BLaER1 (cell line): ENCODE results near the gene CYP46A1.

Experiments
- H3K27ac ChIP-seq: shearing (Covaris generic); formaldehyde crosslinking; 2 replicates; pipeline ENCODE4 v1.8.1; 2022
- H3K27me3 ChIP-seq: shearing (Covaris generic); formaldehyde crosslinking; 2 replicates; pipeline ENCODE4 v1.8.1; 2022
- H3K36me3 ChIP-seq: shearing (Covaris generic); formaldehyde crosslinking; 2 replicates; pipeline ENCODE4 v1.8.1; 2022
- H3K4me1 ChIP-seq: shearing (Covaris generic); formaldehyde crosslinking; 2 replicates; pipeline ENCODE4 v1.8.1; 2022
- H3K4me2 ChIP-seq: shearing (Covaris generic); formaldehyde crosslinking; 2 replicates; pipeline ENCODE4 v1.8.1; 2022
- H3K4me3 ChIP-seq: shearing (Covaris generic); formaldehyde crosslinking; 2 replicates; pipeline ENCODE4 v1.8.1; 2022
- H3K9ac ChIP-seq: shearing (Covaris generic); formaldehyde crosslinking; 2 replicates; pipeline ENCODE4 v1.8.1; 2022
- H3K9me3 ChIP-seq: shearing (Covaris generic); formaldehyde crosslinking; 2 replicates; pipeline ENCODE4 v1.8.1; 2022
- H4K20me1 ChIP-seq: shearing (Covaris generic); formaldehyde crosslinking; 2 replicates; pipeline ENCODE4 v1.8.1; 2022
- Cebpa-rat ChIP-seq: shearing (Covaris generic); IDR thresholded peaks from 2 replicates; pipeline ENCODE4 v1.8.1; 2022

CYP46A1 gene

DNA sequence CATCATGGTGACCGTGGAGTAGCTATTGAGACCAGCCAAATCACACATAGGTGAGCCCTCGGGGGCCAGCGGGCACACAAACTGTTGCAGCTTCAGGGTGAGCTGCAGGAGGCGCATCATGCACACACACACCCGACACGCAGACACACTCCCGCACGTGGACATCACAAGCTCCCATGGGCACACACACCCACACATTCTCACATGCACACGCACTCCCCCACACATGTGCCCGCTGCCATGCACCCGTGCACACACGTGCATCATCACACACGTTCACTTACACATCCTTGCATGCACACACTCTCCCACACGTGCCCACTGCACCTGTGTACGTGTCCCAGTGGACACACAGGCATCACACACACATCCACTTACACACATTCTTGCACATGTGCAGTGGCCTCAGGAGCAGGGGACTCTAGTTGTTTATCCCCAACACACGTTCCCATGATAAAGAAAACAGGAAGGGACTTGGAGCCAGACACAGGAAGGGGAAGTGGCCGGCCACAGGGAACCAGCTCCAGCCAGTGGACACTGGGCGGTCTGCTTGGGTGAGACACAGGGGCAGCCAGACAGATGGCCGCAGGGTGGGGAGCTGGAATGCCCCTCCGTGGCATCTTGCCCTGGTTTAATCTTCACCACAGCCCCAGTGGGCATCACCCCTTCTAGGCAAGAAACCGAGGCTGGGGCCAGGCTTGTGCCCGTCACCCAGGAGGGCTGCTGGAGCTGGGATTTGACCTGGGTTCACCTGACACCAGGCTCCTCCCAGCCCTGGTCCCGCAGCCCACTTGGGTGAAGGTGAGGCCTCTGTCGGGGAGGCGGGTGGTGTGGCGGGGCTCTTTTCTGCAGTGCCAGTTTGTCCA is 49.7 kb downstream of the CYP46A1 start:
- Histone ChIP-seq H3K9me3 (no peaks in the 10 kb centered on the region), H3K4me3 (no peak overlapping the region), H3K9ac (no peak overlapping the region), H3K4me2 (peak overlapping the region; percentile 62), H3K27me3 (peaks cover 43% of the 10 kb centered on the region), H3K36me3 (no peaks in the 10 kb centered on the region), H3K27ac (no peak overlapping the region), H3K4me1 (peaks cover 64% of the 10 kb centered on the region), H4K20me1 (no peaks in the 10 kb centered on the region)
- TF ChIP-seq Cebpa-rat: no peak

DNA sequence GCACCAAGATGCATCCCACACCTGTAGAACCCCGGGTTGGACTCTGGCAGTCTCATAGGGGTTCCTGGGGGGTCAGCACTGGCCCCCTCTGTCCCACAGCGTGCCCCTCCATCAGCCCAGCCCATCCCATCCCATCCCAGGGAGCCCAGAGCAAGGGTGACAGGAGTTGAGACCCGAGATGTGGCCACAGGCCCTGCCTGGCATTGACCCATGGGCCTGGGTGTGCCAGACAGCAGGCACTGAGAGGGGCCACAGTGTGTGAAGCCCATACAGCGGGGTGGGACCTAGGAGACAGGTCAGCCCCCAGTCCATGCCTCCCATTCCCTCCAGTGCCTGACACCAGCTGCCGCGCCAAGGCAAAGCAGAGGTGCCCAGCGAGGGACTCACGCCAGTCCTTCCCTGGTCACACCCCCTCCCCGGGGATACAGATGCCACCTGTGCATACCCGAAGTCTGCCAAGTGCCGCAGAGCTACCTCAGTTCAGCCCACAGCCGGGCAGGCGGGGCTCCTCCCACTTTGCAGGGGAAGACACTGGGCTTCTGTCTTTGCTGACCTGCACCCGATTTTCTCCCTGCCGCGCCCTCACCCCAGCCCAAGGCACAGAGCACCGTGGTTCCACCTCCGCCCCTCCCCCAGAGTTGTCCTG is 50.4 kb downstream of the CYP46A1 start:
- H3K27ac ChIP-seq: no peak overlapping the region
- peak overlapping the region; percentile 62; the same call in 1 of the 2 replicates for H3K4me2 ChIP-seq

DNA sequence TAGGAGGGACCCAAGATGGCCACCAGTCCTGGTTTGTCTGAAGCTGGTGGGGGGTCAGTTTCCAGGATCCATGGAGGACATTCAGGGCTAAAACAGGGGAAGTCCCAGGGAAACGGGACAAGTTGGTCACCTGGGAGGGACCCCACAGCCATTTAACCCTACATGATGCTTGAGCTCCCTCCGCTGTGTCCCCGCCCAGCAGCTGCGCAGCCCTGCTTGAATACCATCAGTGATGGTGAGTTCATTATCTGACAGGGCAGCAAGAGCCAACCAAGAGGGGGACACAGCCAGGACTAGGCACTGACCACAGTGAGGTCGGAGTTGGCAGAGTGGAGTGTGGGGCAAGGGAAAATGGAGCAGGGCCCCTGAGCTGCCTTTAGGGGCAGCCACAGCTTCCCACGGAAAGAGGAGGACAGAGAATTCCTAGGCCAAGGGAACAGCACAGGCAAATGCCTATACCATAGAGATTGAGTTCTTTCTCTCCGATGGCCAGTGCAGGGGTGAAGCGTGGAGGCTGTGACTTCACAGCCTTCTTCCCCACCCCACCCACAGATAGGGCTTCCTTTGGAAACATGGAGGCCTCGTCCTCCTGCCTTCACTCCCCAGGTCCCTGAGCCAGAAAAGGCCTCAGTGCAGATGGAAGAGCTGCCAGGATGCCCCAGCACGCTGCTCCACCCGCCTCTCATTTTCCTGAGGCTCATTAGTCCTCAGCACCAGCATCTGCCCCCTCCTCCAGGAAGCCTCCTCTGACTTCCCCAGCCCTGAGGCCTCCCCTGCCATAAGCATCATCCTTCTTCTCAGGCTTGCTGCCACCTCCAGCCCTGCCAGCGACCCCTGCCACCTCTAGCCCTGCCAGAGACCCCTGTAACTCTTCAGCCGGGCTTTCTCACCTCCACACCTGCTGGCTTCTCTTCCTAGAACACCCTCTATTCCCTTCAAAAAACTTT is 51.4 kb downstream of the CYP46A1 start:
- H3K9me3 ChIP-seq: no peaks in the 10 kb centered on the region
- TF ChIP-seq Cebpa-rat: no peak
- H3K9ac ChIP-seq: no peak overlapping the region
- no peaks in the 10 kb centered on the region for H4K20me1 ChIP-seq
- H3K4me1 ChIP-seq: peaks cover 50% of the 10 kb centered on the region
- H3K27ac ChIP-seq: no peak overlapping the region
- H3K27me3 ChIP-seq: peaks cover 42% of the 10 kb centered on the region
- H3K4me3 ChIP-seq: no peak overlapping the region
- H3K36me3 ChIP-seq: no peaks in the 10 kb centered on the region
- peak overlapping the region; percentile 62; the same call in 1 of the 2 replicates for H3K4me2 ChIP-seq

More for the DNA sequence above, 50.4 kb downstream of the CYP46A1 start:
- Histone ChIP-seq H3K27me3 (peaks cover 47% of the 10 kb centered on the region), H3K9me3 (no peaks in the 10 kb centered on the region), H3K36me3 (no peaks in the 10 kb centered on the region), H3K9ac (no peak overlapping the region), H3K4me3 (no peak overlapping the region), H4K20me1 (no peaks in the 10 kb centered on the region), H3K4me1 (peaks cover 58% of the 10 kb centered on the region)
- TF ChIP-seq Cebpa-rat: no peak

DNA sequence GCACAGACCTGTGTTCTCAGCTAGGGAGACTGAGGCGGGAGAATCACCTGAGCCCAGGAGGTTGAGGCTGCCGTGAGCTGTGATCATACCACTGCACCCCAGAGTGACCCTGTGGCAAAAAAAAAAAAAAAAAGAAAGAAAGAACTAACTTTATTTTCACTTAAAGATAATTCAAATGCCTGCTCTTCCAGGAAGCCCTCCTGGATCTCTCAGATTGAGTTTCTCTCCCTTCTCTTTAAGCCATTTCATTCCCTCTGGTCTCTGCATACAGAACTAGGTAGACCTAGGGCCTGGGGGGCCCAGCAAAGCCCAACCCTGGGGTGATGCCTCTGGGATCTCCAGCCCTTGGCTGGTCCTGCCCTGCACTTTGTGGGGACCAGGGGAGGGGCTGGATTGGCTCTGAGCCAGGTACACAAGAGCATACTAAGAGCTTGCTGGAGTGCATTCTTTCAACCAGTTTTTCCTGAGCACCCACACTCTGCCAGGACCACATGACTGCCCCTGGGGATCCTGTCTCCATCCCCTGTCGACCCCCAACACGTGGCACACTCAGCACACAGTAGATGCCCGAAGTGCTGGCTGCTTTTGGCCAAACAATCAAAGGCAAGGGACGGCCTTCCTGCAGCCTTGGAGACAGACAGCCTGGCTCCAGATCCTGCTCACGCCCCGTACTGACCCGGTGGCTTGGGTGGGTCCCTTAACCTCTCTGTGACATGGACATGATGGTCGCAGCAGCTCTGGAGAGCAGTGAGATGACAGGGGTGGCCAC is 52.7 kb downstream of the CYP46A1 start:
- H4K20me1 ChIP-seq: no peaks in the 10 kb centered on the region
- TF ChIP-seq Cebpa-rat: no peak
- peaks cover 36% of the 10 kb centered on the region for H3K27me3 ChIP-seq
- H3K27ac ChIP-seq: no peak overlapping the region
- no peaks in the 10 kb centered on the region for H3K36me3 ChIP-seq
- H3K9ac ChIP-seq: no peak overlapping the region
- peak overlapping the region; percentile 84 for H3K4me2 ChIP-seq
- no peak overlapping the region for H3K4me3 ChIP-seq
- no peaks in the 10 kb centered on the region for H3K9me3 ChIP-seq
- peaks cover 49% of the 10 kb centered on the region for H3K4me1 ChIP-seq

DNA sequence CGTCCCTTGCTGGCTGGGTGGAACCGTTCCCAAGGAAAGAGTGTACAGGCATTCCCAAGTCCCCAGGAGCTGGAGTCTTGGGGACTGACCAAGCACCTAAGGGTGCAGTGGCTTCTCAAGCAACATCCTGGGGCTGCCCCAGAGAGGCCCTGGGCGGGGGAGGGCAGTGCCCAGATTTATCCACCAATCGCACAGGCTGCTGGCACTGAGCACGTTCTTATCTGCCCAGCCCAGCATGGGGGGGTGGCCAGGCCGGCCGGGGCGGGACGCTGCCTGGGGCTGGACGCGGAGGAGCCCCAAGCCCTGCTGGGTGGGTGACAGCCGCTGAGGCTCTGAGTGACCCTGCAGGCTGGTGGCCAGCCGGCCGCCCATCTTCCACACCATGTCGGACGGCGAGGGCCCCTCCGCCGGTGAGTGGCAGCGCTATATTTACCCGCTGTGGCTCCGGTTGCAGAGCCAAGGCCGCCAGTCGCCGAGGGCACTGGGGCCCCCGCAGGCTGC is 53.4 kb downstream of the CYP46A1 start:
- TF ChIP-seq Cebpa-rat: no peak
- peak overlapping the region; percentile 84 for H3K4me2 ChIP-seq
- H3K4me3 ChIP-seq: peak overlapping the region; percentile 38; the same call in 1 of the 2 replicates
- no peaks in the 10 kb centered on the region for H3K9me3 ChIP-seq
- H3K36me3 ChIP-seq: no peaks in the 10 kb centered on the region
- H4K20me1 ChIP-seq: no peaks in the 10 kb centered on the region
- H3K4me1 ChIP-seq: peaks cover 55% of the 10 kb centered on the region
- peaks cover 36% of the 10 kb centered on the region for H3K27me3 ChIP-seq
- peak overlapping the region; percentile 48; the same call in 1 of the 2 replicates for H3K9ac ChIP-seq
- no peak overlapping the region for H3K27ac ChIP-seq

DNA sequence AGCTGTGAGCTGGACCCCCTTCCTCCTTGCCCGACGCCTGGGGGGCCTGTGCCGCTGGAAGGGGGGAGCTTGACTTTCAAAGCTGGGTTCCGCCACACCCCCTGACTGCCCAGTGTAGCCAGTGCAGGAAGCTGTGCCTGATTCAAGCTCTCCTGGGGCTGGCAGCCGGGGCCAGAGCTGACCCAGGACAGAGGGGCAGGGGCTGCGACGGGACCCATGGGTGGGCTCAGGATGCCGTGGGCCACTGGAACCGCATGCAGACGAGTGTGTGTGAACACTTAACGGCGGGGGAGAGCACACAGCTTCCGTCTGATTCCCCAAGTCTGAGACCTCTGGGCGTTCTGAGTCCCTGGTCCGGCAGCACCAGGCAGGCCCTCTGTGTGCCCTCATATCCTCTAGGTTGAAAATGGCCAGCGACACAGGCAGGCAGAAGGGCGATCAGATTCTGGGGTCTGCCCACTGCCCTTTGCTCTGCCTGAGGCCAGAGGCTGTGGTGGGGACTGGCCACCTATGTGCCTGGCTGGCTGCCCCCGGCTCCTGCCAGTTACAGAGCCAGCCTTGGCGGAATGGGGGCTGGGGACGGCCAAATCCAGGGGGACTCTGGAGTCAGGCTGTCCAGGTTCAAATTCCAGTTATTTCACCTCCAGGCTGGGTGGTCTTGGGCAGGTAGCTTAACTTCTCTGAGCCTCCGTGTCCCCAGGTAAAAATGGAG is 54.0 kb downstream of the CYP46A1 start:
- H3K4me3 ChIP-seq: peak overlapping the region; percentile 38; the same call in 1 of the 2 replicates

DNA sequence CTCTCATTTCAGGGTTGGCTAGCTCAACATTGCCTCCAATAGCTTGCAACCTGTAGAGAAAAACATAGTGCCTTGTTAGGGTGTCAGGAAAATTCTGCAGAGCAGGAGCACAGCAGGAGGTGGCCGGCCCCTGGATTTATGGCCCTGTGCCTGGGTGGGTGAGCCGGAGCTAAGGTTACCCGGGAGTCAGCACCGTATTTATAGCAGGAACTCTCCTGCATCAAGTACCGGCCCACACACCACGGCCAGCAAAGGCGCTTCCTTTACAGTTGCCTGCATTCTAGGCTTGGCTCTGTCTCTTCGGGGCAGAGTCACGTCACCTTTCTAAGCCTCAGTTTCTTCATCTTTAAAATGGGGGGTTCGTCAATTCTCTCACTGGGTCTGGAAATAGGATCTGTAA is 56.3 kb downstream of the CYP46A1 start:
- H3K27me3 ChIP-seq: peaks cover 32% of the 10 kb centered on the region
- H3K4me3 ChIP-seq: no peak overlapping the region

More for the DNA sequence above, 54.0 kb downstream of the CYP46A1 start:
- Histone ChIP-seq H3K27me3 (peaks cover 36% of the 10 kb centered on the region), H3K4me2 (peak overlapping the region; percentile 84), H3K9me3 (no peaks in the 10 kb centered on the region), H3K27ac (no peak overlapping the region), H3K4me1 (peaks cover 48% of the 10 kb centered on the region), H4K20me1 (no peaks in the 10 kb centered on the region), H3K36me3 (no peaks in the 10 kb centered on the region), H3K9ac (peak overlapping the region; percentile 48; the same call in 1 of the 2 replicates)
- no peak for TF ChIP-seq Cebpa-rat

DNA sequence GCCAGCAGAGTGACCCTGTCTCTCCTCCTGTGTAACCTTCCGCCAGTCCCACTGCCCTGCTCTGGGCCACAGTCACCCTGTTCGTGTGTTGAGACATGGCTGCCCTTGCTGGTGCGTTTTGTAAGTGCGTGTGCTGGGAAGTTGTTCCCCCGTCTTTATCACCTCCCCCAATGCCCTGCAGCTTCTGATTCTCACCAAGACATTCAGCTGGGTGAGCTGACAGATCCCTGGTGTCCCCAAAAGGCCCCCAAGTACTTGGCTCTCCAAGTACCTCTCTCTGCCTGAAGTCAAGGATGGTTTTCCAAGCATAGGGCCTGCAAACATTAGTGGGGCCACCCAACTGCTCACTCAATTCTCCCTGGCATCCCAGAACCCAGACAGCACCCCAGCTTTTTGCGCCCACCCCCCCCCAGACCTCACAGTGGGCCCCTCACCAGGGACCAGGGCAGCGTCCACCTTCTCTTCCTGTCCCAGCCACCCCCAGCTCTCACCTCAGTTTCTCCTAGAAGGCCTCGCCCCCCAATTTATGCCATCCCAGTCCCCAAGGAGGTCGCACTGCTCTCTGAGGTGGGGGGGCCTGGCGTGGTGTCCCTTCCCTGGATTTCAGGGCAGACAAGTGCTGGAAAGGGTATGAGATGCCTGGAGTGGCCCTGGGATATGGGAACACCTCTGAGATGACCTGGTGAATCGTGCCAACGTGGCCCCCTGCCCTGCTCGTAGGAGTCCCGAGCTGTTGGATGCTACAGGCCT is 57.3 kb downstream of the CYP46A1 start:
- H3K27me3 ChIP-seq: peaks cover 27% of the 10 kb centered on the region
- no peak overlapping the region for H3K9ac ChIP-seq
- TF ChIP-seq Cebpa-rat: no peak
- H3K9me3 ChIP-seq: no peaks in the 10 kb centered on the region
- no peak overlapping the region for H3K4me3 ChIP-seq
- H3K4me1 ChIP-seq: peaks cover 41% of the 10 kb centered on the region
- H3K36me3 ChIP-seq: no peaks in the 10 kb centered on the region
- H3K27ac ChIP-seq: no peak overlapping the region
- no peak overlapping the region for H3K4me2 ChIP-seq
- H4K20me1 ChIP-seq: no peaks in the 10 kb centered on the region

More for the DNA sequence above, 56.3 kb downstream of the CYP46A1 start:
- Histone ChIP-seq H3K4me1 (peaks cover 31% of the 10 kb centered on the region), H3K36me3 (no peaks in the 10 kb centered on the region), H3K27ac (no peak overlapping the region), H3K9me3 (no peaks in the 10 kb centered on the region), H4K20me1 (no peaks in the 10 kb centered on the region), H3K9ac (no peak overlapping the region), H3K4me2 (no peak overlapping the region)
- TF ChIP-seq Cebpa-rat: no peak
